AG09309 (cell line): ENCODE data around the gene FREM3.
"Not testable (repeated sequence)": the region's sequence is repeated elsewhere in the genome, so short reads cannot be mapped to it uniquely, and the experiment has no call there.

ENCODE experiments used
- DNase-seq: peaks from one replicate; pipeline ENCODE4 v3.0.0-alpha.2; 2010; ENCODE audit warnings: low read depth
- H3K4me3 ChIP-seq: 2 replicates; pipeline ENCODE4 v1.5.1; 2011; ENCODE audit warnings: mild to moderate bottlenecking, low read depth, low read length, moderate library complexity; ENCODE audit not compliant: control insufficient read depth
- CTCF ChIP-seq: IDR thresholded peaks from 2 replicates; pipeline ENCODE4 v1.5.1; 2011; ENCODE audit warnings: mild to moderate bottlenecking, low read depth, low read length, inconsistent platforms; ENCODE audit not compliant: insufficient read depth, control insufficient read depth; ENCODE audit errors: missing control alignments

The FREM3 gene

GRCh38 chr4:143549928-143550327 is 150.5 kb downstream of the FREM3 start:
- H3K4me3 ChIP-seq = no peak overlapping the region
- no peak for TF ChIP-seq CTCF
- DNase-seq = no peak

GRCh38 chr4:143539670-143540023 is 160.8 kb downstream of the FREM3 start:
- no peak for DNase-seq
- H3K4me3 ChIP-seq = no peak overlapping the region
- TF ChIP-seq CTCF = no peak

- no peak for DNase-seq
- no peak for TF ChIP-seq CTCF
Measured at GRCh38 chr4:143538979-143539669, 161.4 kb downstream of the FREM3 start.

GRCh38 chr4:143531788-143532491 is 168.5 kb downstream of the FREM3 start:
- no peak for TF ChIP-seq CTCF
- no peak overlapping the region for H3K4me3 ChIP-seq
- DNase-seq = no peak

More at GRCh38 chr4:143538979-143539669, 161.4 kb downstream of the FREM3 start:
- no peak overlapping the region for H3K4me3 ChIP-seq

GRCh38 chr4:143531380-143531779 is 169.1 kb downstream of the FREM3 start:
- no peak overlapping the region for H3K4me3 ChIP-seq
- peak; percentile 40 for TF ChIP-seq CTCF
- no peak for DNase-seq

- DNase-seq, H3K4me3 ChIP-seq: not testable (repeated sequence)
Measured at GRCh38 chr4:143528046-143528445, 172.4 kb downstream of the FREM3 start.
